Left lung (tissue), 10 donors: Measurements from ENCODE around the gene PSMD1. TPM values are rescaled to one million over a fixed set of nuclear protein-coding genes. Genes with fewer than 3 reads are reported as not detected.
A peak's percentile ranks its signal among the peaks of the same experiment; 100 is the strongest.

Source experiments
- ATAC-seq: fragments of 200-7000 bp; cut with Tn5 transposase; one replicate; pipeline ENCODE4 v1.9.1; 2020; ENCODE audit warnings: moderate library complexity
- DNase-seq, 4 donors: peaks; one replicate each; pipeline ENCODE4 v3.0.0-alpha.2; 2013 to 2020
- H3K27ac ChIP-seq, 2 donors: fragments of 200-600 bp; sonication (generic) in 1 of 2; one replicate each; pipeline versions ENCODE4 v1.5.0 to v1.8.0; 2020 to 2021
- H3K27me3 ChIP-seq, 2 donors: fragments of 200-600 bp; sonication (generic) in 1 of 2; one replicate each; pipeline versions ENCODE4 v1.5.0 to v1.8.0; 2020 to 2021
- H3K36me3 ChIP-seq, 2 donors: fragments of 200-600 bp; sonication (generic) in 1 of 2; one replicate each; pipeline versions ENCODE4 v1.5.0 to v1.8.0; 2020 to 2021
- H3K4me1 ChIP-seq, 2 donors: fragments of 200-600 bp; one replicate each; pipeline ENCODE4 v1.8.0; 2021
- H3K4me3 ChIP-seq, 2 donors: fragments of 200-600 bp; sonication (generic) in 1 of 2; one replicate each; pipeline versions ENCODE4 v1.5.0 to v1.8.0; 2020 to 2021; ENCODE audit warnings: mild to moderate bottlenecking in 1 of 2
- H3K9me3 ChIP-seq, 2 donors: fragments of 200-600 bp; sonication (generic) in 1 of 2; one replicate each; pipeline versions ENCODE4 v1.5.0 to v1.8.0; 2020 to 2021
- intact Hi-C, 2 donors: fragments of 100-400 bp; cut with DNase I; formaldehyde crosslinking; loops; one replicate each; pipeline versions ENCODE4 v1.11.2 to v1.14.2; 2022
- polyA plus RNA-seq, 6 donors: library from polyadenylated mRNA; unstranded; fragments of 120-200 nt; gene quantifications; one replicate each; pipeline ENCODE4 v1.2.1, GENCODE V29; 2013; ENCODE audit not compliant: insufficient read length in 6 of 6
- total RNA-seq, 2 donors: library from RNA; stranded (reverse); fragmentation: NEBNext Ultra II Directional; extraction: Animal tissue kit (Norgen Biotek cat#: 25700); gene quantifications; one replicate each; pipeline ENCODE4 v1.2.1, GENCODE V29; 2021
- TF ChIP-seq, protein P1 (sequence below), 2 donors: fragments of 200-600 bp; sonication (generic) in 1 of 2; IDR thresholded peaks; one replicate each; pipeline versions ENCODE4 v1.5.0 to v1.8.0; 2021; ENCODE audit warnings: antibody characterized with exemption in 2 of 2
- donor health status: DM: no; HTN: yes; CAD: no.
- donor health status: DM: no; HTN: no; CAD: no.

Gene PSMD1
- total and polyA plus RNA-seq, 8 donors: 62.9 to 118 (median 75.9) TPM

DNA sequence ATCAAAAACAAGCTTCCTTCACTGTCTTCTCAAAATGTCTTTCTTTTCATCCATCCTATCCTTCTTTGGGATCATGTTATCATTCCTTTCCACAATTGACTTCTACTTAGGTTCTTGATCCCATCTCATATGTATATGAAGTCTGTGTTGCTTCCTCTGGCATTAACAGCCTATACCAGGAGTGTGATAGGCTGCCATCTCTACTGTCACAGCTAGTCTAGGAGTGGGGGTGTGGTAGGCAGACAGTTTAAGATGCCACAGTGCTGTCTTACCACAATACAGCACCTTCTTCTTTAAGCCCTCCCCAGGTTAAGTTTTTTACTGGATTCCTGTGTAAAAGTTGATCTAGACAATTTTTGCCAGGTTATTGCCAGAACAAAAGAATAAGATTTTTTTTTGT is 71.9 kb downstream of the PSMD1 start:
- no peak overlapping the region for H3K27ac ChIP-seq
- DNase-seq (no peak), ATAC-seq (no peak)
- intact Hi-C loops: no loop called here
- H3K36me3 ChIP-seq: no peaks in the 10 kb centered on the region
- peaks cover 0 to 13% of the 10 kb centered on the region in 2 donors for H3K4me1 ChIP-seq
- no peaks in the 10 kb centered on the region for H3K9me3 ChIP-seq
- no peaks in the 10 kb centered on the region for H3K27me3 ChIP-seq
- TF ChIP-seq, protein P1, sequence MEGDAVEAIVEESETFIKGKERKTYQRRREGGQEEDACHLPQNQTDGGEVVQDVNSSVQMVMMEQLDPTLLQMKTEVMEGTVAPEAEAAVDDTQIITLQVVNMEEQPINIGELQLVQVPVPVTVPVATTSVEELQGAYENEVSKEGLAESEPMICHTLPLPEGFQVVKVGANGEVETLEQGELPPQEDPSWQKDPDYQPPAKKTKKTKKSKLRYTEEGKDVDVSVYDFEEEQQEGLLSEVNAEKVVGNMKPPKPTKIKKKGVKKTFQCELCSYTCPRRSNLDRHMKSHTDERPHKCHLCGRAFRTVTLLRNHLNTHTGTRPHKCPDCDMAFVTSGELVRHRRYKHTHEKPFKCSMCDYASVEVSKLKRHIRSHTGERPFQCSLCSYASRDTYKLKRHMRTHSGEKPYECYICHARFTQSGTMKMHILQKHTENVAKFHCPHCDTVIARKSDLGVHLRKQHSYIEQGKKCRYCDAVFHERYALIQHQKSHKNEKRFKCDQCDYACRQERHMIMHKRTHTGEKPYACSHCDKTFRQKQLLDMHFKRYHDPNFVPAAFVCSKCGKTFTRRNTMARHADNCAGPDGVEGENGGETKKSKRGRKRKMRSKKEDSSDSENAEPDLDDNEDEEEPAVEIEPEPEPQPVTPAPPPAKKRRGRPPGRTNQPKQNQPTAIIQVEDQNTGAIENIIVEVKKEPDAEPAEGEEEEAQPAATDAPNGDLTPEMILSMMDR (IDR thresholded peaks at IDR 0.05): no peak
- H3K4me3 ChIP-seq: no peak overlapping the region

DNA sequence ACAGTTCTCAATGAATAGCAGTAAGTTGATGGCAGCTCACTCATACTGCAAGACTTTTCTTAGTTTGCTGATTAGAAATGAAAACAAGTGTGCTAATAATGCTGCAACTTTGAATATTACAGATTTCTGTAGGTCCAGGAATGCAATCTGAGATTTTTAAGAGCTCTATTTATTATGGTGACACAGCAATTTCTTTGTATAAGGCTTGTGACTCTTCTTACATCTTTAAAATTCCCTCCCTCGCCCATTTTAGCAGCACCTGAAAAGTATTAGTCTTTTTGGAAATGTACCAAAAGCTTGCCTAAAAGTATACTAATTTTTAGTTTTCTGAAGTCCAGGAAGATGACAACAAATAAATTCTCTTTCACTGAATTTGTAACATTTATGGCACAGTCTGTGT is 72.5 kb downstream of the PSMD1 start:
- TF ChIP-seq, protein P1 (IDR thresholded peaks at IDR 0.05): no peak
- Histone ChIP-seq H3K9me3 (no peaks in the 10 kb centered on the region), H3K36me3 (no peaks in the 10 kb centered on the region), H3K27ac (no peak overlapping the region), H3K4me3 (no peak overlapping the region), H3K4me1 (peaks cover 0 to 6% of the 10 kb centered on the region in 2 donors), H3K27me3 (no peaks in the 10 kb centered on the region)
- ATAC-seq: no peak
- intact Hi-C loops: no loop called here
- no peak for DNase-seq

DNA sequence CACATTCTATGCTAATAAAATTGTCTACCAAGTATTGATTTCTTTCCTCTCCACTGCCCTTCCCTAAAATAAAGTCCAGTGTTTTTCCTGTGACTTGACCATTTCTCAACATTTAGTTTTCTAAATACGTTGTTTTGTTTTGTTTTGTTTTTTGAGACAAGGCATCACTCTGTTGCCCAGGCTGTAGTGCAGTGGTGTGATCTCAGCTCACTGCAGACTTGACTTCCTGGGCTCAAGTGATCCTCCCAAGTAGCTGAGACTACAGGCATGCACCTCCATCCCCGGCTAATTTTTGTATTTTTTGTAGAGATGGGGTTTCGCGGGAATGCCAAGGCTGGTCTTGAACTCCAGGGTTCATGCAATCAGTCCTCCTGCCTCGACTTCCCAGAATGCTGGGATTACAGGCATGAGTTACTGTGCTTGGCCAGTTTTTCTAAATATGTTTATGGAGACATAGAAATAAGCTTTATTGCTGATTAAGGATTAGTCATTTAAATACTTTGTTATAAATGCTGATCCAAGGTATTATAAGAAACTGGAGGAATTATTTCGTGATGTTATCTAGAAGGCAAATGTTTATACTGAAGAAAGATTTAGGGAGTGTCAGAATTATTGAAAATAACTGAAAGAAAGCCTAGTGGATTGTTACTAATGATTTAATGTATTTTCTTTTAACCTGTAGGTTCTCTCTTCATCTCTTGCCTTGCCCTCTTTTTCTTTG is 73.8 kb downstream of the PSMD1 start:
- H3K4me1 ChIP-seq: no peaks in the 10 kb centered on the region
- intact Hi-C loops: no loop called here
- no peaks in the 10 kb centered on the region for H3K27me3 ChIP-seq
- H3K36me3 ChIP-seq: no peaks in the 10 kb centered on the region
- no peaks in the 10 kb centered on the region for H3K9me3 ChIP-seq
- no peak overlapping the region for H3K27ac ChIP-seq
- no peak overlapping the region for H3K4me3 ChIP-seq
- no peak for DNase-seq
- ATAC-seq: no peak
- TF ChIP-seq, protein P1 (IDR thresholded peaks at IDR 0.05): no peak

DNA sequence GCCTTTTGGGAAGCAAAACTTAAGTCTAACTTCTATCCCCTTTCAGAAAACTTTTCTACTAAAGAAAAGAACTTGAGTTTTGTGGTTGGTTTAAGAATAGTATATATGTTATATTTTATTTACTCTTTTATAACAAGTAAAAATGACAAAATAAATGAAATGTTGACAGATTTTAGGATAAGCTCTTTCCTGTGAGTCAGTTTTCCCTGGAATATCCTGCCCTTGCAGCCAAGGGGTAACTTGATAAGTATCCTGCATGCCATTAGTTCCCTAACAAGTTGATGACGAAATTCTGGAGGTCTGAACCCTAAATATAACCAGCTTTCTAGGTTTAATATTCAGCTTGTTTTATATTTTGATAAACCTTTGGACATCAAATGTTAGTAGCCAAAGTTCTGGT is 75.5 kb downstream of the PSMD1 start:
- intact Hi-C loops: no loop called here
- no peak for DNase-seq
- H3K9me3 ChIP-seq: no peaks in the 10 kb centered on the region
- H3K36me3 ChIP-seq: no peaks in the 10 kb centered on the region
- no peak overlapping the region for H3K27ac ChIP-seq
- H3K4me1 ChIP-seq: no peaks in the 10 kb centered on the region
- ATAC-seq: peak; percentile 41
- no peak overlapping the region for H3K4me3 ChIP-seq
- TF ChIP-seq, protein P1 (IDR thresholded peaks at IDR 0.05): no peak
- H3K27me3 ChIP-seq: no peaks in the 10 kb centered on the region

DNA sequence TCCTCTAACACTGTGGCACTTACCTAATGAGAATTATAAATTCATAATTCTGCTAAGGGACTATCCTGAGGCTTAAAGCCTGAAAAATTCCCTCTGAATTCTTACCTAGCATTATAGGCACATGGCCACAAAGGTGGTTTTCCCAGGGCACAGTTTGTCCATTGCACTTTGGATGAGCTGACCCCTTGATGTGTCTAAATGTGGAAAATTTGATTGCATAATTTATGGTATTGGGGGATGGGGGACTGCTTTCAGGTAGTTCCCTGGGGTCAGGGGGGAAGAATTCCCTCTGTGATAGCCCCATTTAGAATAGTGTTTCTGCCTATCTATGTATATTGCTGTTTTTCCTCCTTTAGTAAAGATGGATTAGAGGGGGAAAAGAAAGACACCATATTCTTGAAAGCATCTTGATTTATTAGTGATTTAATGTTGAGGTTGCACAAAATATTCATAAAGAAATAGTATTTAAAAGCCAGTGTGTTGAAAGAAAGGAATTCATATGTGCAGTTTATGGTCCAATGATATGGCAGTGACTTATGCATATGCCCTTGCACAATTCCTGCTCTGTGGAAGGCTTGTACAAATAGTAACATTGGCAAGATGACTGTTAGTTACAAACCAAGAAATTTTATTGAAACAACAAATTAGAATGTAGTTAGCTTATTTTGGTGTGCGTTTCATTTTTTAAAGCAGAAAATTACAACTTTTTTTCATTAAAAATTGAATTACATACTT is 76.9 kb downstream of the PSMD1 start:
- Histone ChIP-seq H3K4me3 (no peak overlapping the region), H3K4me1 (no peaks in the 10 kb centered on the region), H3K9me3 (no peaks in the 10 kb centered on the region), H3K27me3 (no peaks in the 10 kb centered on the region), H3K27ac (no peak overlapping the region), H3K36me3 (peaks cover 0 to 5% of the 10 kb centered on the region in 2 donors)
- intact Hi-C loops: no loop called here
- TF ChIP-seq, protein P1 (IDR thresholded peaks at IDR 0.05): no peak
- peak in 1 of 4 donors; percentile 26 for DNase-seq
- ATAC-seq: no peak
